ENCODE results near the gene HIPK2. TPM values are rescaled to one million over a fixed set of nuclear protein-coding genes. Genes with fewer than 3 reads are reported as not detected.

The HIPK2 gene
- total RNA-seq, 1 donor from 2014 or later, result 44.0 TPM

DNA sequence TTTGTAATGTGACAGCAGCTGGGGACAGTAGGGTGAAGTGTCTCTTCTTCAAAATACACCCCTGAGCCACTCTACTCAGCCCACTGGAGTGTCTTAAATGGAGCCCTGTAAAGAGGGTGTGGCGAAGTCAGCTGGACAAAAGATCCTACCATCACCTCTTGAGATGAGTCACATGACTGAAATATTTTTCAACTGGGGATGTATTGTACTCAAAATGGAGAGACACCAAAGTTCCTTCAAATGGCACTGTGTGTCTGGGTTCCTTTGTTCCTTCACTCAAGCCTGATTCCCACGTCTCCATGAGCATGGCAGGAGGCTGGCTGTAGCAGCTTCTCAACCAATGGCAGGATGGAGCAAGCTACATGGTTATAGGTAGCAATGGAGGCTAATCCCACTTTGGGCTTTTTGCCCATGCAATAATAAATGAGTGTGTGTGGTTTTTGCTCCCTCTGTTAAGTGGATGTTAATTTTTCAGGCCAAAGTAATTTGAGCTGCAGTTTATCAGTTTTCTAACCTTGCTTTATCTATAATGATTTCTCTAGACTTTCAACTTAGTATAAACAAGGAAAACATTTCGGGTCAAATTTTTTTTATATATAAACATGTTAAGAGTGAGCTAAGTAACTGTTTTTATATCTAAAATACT lies 186.1 kb downstream of the HIPK2 start:
- no peak for TF ChIP-seq CTCF (IDR thresholded peaks at IDR 0.05; ENCODE audit: insufficient read depth, low read length, poor library complexity, severe bottlenecking)

DNA sequence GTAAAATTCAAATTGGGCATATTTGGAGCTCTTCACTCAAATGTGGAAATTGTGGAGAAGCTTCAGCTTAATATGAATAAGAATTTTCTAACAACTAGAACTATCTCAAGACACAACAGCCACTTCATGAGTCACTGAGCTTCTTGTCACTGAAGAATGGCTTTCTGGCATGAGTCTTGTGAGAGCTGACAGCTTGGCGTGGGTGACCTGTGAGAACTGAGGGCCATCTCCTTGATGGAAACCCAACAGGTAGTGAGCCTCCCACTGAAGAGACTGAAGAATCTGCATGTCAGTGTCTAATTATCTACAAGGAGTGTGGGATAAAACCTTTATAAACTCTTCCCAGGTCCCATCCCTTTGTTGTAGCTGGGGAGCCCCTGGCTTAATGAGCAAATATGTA lies 188.3 kb downstream of the HIPK2 start:
- H3K4me3 ChIP-seq (ENCODE audit: low read depth, low read length), result no peak overlapping the region

More for the DNA sequence above, 186.1 kb downstream of the HIPK2 start:
- peaks cover 12% of the 10 kb centered on the region for H3K36me3 ChIP-seq (ENCODE audit: control insufficient read depth, insufficient read depth, low read length)
- no peak for DNase-seq (ENCODE audit: low read depth)
- no peak overlapping the region for H3K4me3 ChIP-seq (ENCODE audit: low read depth, low read length)
- no peaks in the 10 kb centered on the region for H3K27me3 ChIP-seq (ENCODE audit: control insufficient read depth, insufficient read depth, low read length)

GRCh38 chr7:139588632-139589031 lies 189.2 kb downstream of the HIPK2 start:
- H3K27me3 ChIP-seq (ENCODE audit: control insufficient read depth, insufficient read depth, low read length), result no peaks in the 10 kb centered on the region
- no peak overlapping the region for H3K4me3 ChIP-seq (ENCODE audit: low read depth, low read length)
- TF ChIP-seq CTCF (IDR thresholded peaks at IDR 0.05; ENCODE audit: insufficient read depth, low read length, poor library complexity, severe bottlenecking), result no peak
- peak; percentile 53 for DNase-seq (ENCODE audit: low read depth)
- peaks cover 5% of the 10 kb centered on the region for H3K36me3 ChIP-seq (ENCODE audit: control insufficient read depth, insufficient read depth, low read length)

More for the DNA sequence above, 188.3 kb downstream of the HIPK2 start:
- no peak for DNase-seq (ENCODE audit: low read depth)
- no peak for TF ChIP-seq CTCF (IDR thresholded peaks at IDR 0.05; ENCODE audit: insufficient read depth, low read length, poor library complexity, severe bottlenecking)
- Histone ChIP-seq H3K27me3 (ENCODE audit: control insufficient read depth, insufficient read depth, low read length) (no peaks in the 10 kb centered on the region), H3K36me3 (ENCODE audit: control insufficient read depth, insufficient read depth, low read length) (peaks cover 7% of the 10 kb centered on the region)

- no peaks in the 10 kb centered on the region for H3K27me3 ChIP-seq (ENCODE audit: control insufficient read depth, insufficient read depth, low read length)
- DNase-seq (ENCODE audit: low read depth), result no peak
- TF ChIP-seq CTCF (IDR thresholded peaks at IDR 0.05; ENCODE audit: insufficient read depth, low read length, poor library complexity, severe bottlenecking), result no peak
- peaks cover 6% of the 10 kb centered on the region for H3K36me3 ChIP-seq (ENCODE audit: control insufficient read depth, insufficient read depth, low read length)
- no peak overlapping the region for H3K4me3 ChIP-seq (ENCODE audit: low read depth, low read length)
These were observed 190.3 kb downstream of the HIPK2 start for GRCh38 chr7:139587535-139587934.

GRCh38 chr7:139586286-139586685 lies 191.5 kb downstream of the HIPK2 start:
- DNase-seq (ENCODE audit: low read depth), result no peak
- no peak overlapping the region for H3K4me3 ChIP-seq (ENCODE audit: low read depth, low read length)
- no peak for TF ChIP-seq CTCF (IDR thresholded peaks at IDR 0.05; ENCODE audit: insufficient read depth, low read length, poor library complexity, severe bottlenecking)
- no peaks in the 10 kb centered on the region for H3K27me3 ChIP-seq (ENCODE audit: control insufficient read depth, insufficient read depth, low read length)
- peaks cover 9% of the 10 kb centered on the region for H3K36me3 ChIP-seq (ENCODE audit: control insufficient read depth, insufficient read depth, low read length)

DNA sequence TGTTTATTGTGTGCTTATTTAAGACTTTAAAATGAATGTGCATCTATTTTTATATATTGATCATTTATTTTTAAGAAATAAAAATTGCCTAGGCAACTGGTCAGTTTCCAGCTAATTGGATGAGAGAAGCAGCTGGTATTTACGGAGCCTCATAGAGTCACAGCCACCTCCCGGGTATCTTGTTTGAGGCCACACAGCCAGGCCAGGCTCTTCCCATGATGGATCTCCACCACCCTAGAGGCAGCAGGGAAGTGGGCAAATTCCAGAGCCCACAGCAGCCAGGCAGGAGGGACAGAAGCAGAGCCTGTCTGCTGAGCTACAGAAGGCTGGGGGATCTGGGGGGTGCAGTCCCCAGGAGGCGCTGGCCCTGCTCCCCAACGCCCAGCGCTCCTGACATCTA lies 192.8 kb downstream of the HIPK2 start:
- peaks cover 9% of the 10 kb centered on the region for H3K36me3 ChIP-seq (ENCODE audit: control insufficient read depth, insufficient read depth, low read length)
- H3K4me3 ChIP-seq (ENCODE audit: low read depth, low read length), result no peak overlapping the region
- no peaks in the 10 kb centered on the region for H3K27me3 ChIP-seq (ENCODE audit: control insufficient read depth, insufficient read depth, low read length)
- TF ChIP-seq CTCF (IDR thresholded peaks at IDR 0.05; ENCODE audit: insufficient read depth, low read length, poor library complexity, severe bottlenecking), result no peak
- no peak for DNase-seq (ENCODE audit: low read depth)

Data from kidney epithelial cell (primary cell).